PC-3 (cell line): ENCODE measurements around the gene OR4X1. TPM values are rescaled to one million over a fixed set of nuclear protein-coding genes. Genes with fewer than 3 reads are reported as not detected.

Experiments
- ATAC-seq: fragments of 200-7000 bp; cut with Tn5 transposase; 2 replicates; pipeline ENCODE4 v1.9.1; 2020; ENCODE audit warnings: mild to moderate bottlenecking, moderate library complexity
- BruUV-seq: library from RNA; stranded (reverse); fragments of 400-500 nt; replicated peaks from 2 replicates; lab custom pipeline; 2021; lab: Mats Ljungman, UMichigan
- CTCF ChIA-PET: fragments of 300-600 bp; sonication (Branson Sonifier 250); formaldehyde crosslinking; loops from one replicate; lab custom pipeline; 2022; ENCODE audit warnings: antibody characterized with exemption; lab: Charles Lee
- POLR2A ChIA-PET: fragments of 300-600 bp; sonication (Branson Sonifier 250); formaldehyde crosslinking; loops from one replicate; lab custom pipeline; 2022; ENCODE audit warnings: antibody characterized with exemption; ENCODE audit not compliant: unreplicated experiment; lab: Charles Lee
- DNase-seq: peaks from one replicate; pipeline ENCODE4 v3.0.0-alpha.2; 2015
- H2AFZ ChIP-seq: fragments of 300-600 bp; sonication (generic); 2 replicates; pipeline ENCODE4 v1.6.0; 2016; ENCODE audit warnings: antibody characterized with exemption, low read length
- H3F3A ChIP-seq: fragments of 300-600 bp; sonication (generic); one replicate; pipeline ENCODE4 v1.6.0; 2017; ENCODE audit warnings: antibody characterized with exemption, low read length, control low read depth, mild to moderate bottlenecking; ENCODE audit not compliant: unreplicated experiment
- H3K27ac ChIP-seq: fragments of 300-600 bp; sonication (generic); 2 replicates; pipeline ENCODE4 v1.5.1; 2016; ENCODE audit warnings: mild to moderate bottlenecking, low read length
- H3K27me3 ChIP-seq: fragments of 300-600 bp; sonication (generic); 2 replicates; pipeline ENCODE4 v1.6.1; 2016; ENCODE audit warnings: low read length, mixed read lengths
- H3K36me3 ChIP-seq: fragments of 300-600 bp; sonication (generic); 2 replicates; pipeline ENCODE4 v1.6.1; 2016; ENCODE audit warnings: low read depth, mixed run types, low read length, mixed read lengths
- H3K4me1 ChIP-seq: fragments of 300-600 bp; sonication (generic); 2 replicates; pipeline ENCODE4 v1.5.1; 2016; ENCODE audit warnings: low read length; ENCODE audit not compliant: insufficient read depth
- H3K4me2 ChIP-seq: fragments of 300-600 bp; sonication (generic); 2 replicates; pipeline ENCODE4 v1.6.0; 2016; ENCODE audit warnings: low read length
- H3K4me3 ChIP-seq: fragments of 300-600 bp; sonication (generic); 2 replicates; pipeline ENCODE4 v1.5.1; 2016; ENCODE audit warnings: mild to moderate bottlenecking, low read length, mixed read lengths
- H3K79me2 ChIP-seq: fragments of 300-600 bp; sonication (generic); 2 replicates; pipeline ENCODE4 v1.6.1; 2017; ENCODE audit warnings: low read length, mixed read lengths
- H3K9ac ChIP-seq: fragments of 300-600 bp; sonication (generic); 2 replicates; pipeline ENCODE4 v1.6.0; 2016; ENCODE audit warnings: mild to moderate bottlenecking, low read length
- H3K9me2 ChIP-seq: fragments of 300-600 bp; sonication (generic); replicated peaks from 2 replicates; pipeline ENCODE4 v1.6.1; 2016; ENCODE audit warnings: mixed run types, low read length, mixed read lengths
- H3K9me3 ChIP-seq: fragments of 300-600 bp; sonication (generic); 2 replicates; pipeline ENCODE4 v1.6.1; 2016; ENCODE audit warnings: low read length, mixed read lengths
- H4K20me1 ChIP-seq: fragments of 300-600 bp; sonication (generic); 2 replicates; pipeline ENCODE4 v1.6.1; 2016; ENCODE audit warnings: low read length, mixed read lengths
- CTCF ChIP-seq: fragments of 300-600 bp; sonication (generic); conservative IDR thresholded peaks from 2 replicates; pipeline ENCODE4 v1.5.1; 2017; ENCODE audit warnings: antibody characterized with exemption, low read depth, mild to moderate bottlenecking, low read length
- EZH2 ChIP-seq: fragments of 300-600 bp; sonication (generic); IDR thresholded peaks from one replicate; pipeline ENCODE4 v1.6.1; 2017; ENCODE audit warnings: antibody characterized with exemption, mild to moderate bottlenecking, low read length; ENCODE audit not compliant: unreplicated experiment
- EZH2phosphoT487 ChIP-seq: fragments of 300-600 bp; sonication (generic); IDR thresholded peaks from 2 replicates; pipeline ENCODE4 v1.6.1; 2018; ENCODE audit warnings: mild to moderate bottlenecking, antibody characterized with exemption, low read length, borderline replicate concordance
- intact Hi-C: fragments of 100-400 bp; cut with micrococcal nuclease; formaldehyde crosslinking; loops from 2 replicates; pipeline ENCODE4 v1.9.0; 2023
- total RNA-seq: library from RNA; depleted of rRNA; stranded (reverse); fragments of >200 nt; gene quantifications from 2 replicates; pipeline ENCODE4 v1.2.3, GENCODE V29; 2014

Gene OR4X1
- total RNA-seq, 1 experiment from 2014 or later, result not detected

GRCh38 chr11:48237727-48238126, 25.9 kb upstream of the OR4X1 start:
- H3F3A ChIP-seq, result no peaks in the 10 kb centered on the region
- TF ChIP-seq EZH2 (no peak), CTCF (no peak), EZH2phosphoT487 (no peak)
- H3K9me2 ChIP-seq, result no peaks in the 10 kb centered on the region
- no peak for DNase-seq
- no peaks in the 10 kb centered on the region for H3K36me3 ChIP-seq
- ChIA-PET CTCF (no interaction called here), POLR2A (no interaction called here)
- 0 out of 2 replicates have a peak, but pooled peaks cover 5% of the 10 kb centered on the region for H3K27me3 ChIP-seq
- H4K20me1 ChIP-seq, result no peaks in the 10 kb centered on the region
- H3K9ac ChIP-seq, result no peak overlapping the region
- H3K9me3 ChIP-seq, result no peaks in the 10 kb centered on the region
- intact Hi-C loops, result no loop called here
- no peak overlapping the region for H3K4me2 ChIP-seq
- no peak overlapping the region for H2AFZ ChIP-seq
- no peaks in the 10 kb centered on the region for H3K79me2 ChIP-seq
- no peak for ATAC-seq
- H3K4me3 ChIP-seq, result no peak overlapping the region
- no peaks in the 10 kb centered on the region for H3K4me1 ChIP-seq
- no peak overlapping the region for H3K27ac ChIP-seq
- no TSS peak for BruUV-seq

GRCh38 chr11:48242501-48242900, 21.2 kb upstream of the OR4X1 start:
- TF ChIP-seq EZH2phosphoT487 (no peak), EZH2 (no peak), CTCF (no peak)
- H3K36me3 ChIP-seq, result no peaks in the 10 kb centered on the region
- DNase-seq (no peak), ATAC-seq (no peak)
- H3K79me2 ChIP-seq, result no peaks in the 10 kb centered on the region
- H3K9me3 ChIP-seq, result no peaks in the 10 kb centered on the region
- no TSS peak for BruUV-seq
- H3K4me2 ChIP-seq, result no peak overlapping the region
- 0 out of 2 replicates have a peak, but pooled peaks cover 5% of the 10 kb centered on the region for H3K27me3 ChIP-seq
- H3K4me1 ChIP-seq, result no peaks in the 10 kb centered on the region
- intact Hi-C loops, result no loop called here
- no peak overlapping the region for H2AFZ ChIP-seq
- H4K20me1 ChIP-seq, result no peaks in the 10 kb centered on the region
- no peaks in the 10 kb centered on the region for H3F3A ChIP-seq
- no peaks in the 10 kb centered on the region for H3K9me2 ChIP-seq
- H3K4me3 ChIP-seq, result no peak overlapping the region
- POLR2A ChIA-PET, result no interaction called here
- CTCF ChIA-PET, result no interaction called here
- H3K27ac ChIP-seq, result no peak overlapping the region
- H3K9ac ChIP-seq, result no peak overlapping the region

GRCh38 chr11:48244804-48245203, 18.9 kb upstream of the OR4X1 start, which contains the start of gene OR4X2:
TSS of gene OR4X2 (plus strand) at chr11:48245104. CDS start at chr11:48245104, 0 bp downstream.
- no peak for ATAC-seq
- H3K4me1 ChIP-seq, result no peaks in the 10 kb centered on the region
- ChIA-PET POLR2A (no interaction called here), CTCF (no interaction called here)
- no peaks in the 10 kb centered on the region for H3K36me3 ChIP-seq
- TF ChIP-seq EZH2phosphoT487, result no peak
- no peak for TF ChIP-seq CTCF
- no peak for TF ChIP-seq EZH2
- H3K9me2 ChIP-seq, result no peaks in the 10 kb centered on the region
- no peak within 1 kb of the TSS for H3K4me2 ChIP-seq
- BruUV-seq, result no TSS peak
- H3K79me2 ChIP-seq, result no peaks in the 10 kb centered on the region
- no peak for DNase-seq
- intact Hi-C loops, result no loop called here
- H3K4me3 ChIP-seq, result no peak within 1 kb of the TSS
- no peaks in the 10 kb centered on the region for H3F3A ChIP-seq
- no peak within 1 kb of the TSS for H3K27ac ChIP-seq
- H2AFZ ChIP-seq, result no peak within 1 kb of the TSS
- no peaks in the 10 kb centered on the region for H3K9me3 ChIP-seq
- H4K20me1 ChIP-seq, result no peaks in the 10 kb centered on the region
- H3K27me3 ChIP-seq, result no peaks in the 10 kb centered on the region
- no peak within 1 kb of the TSS for H3K9ac ChIP-seq
